Spleen (tissue), 11 donors: ENCODE data around the gene TRPV5. TPM values are rescaled to one million over a fixed set of nuclear protein-coding genes. Genes with fewer than 3 reads are reported as not detected.

Source experiments
- DNase-seq: peaks from one replicate; pipeline ENCODE4 v3.0.0-alpha.2; 2020
- H3K27ac ChIP-seq, 8 donors: fragments of 200-600 bp; sonication (generic) in 7 of 8; 1 replicate in 4 of 8; 2 replicates in 4 of 8; pipeline versions ENCODE4 v1.5.0 to v1.8.0; 2016 to 2021; ENCODE audit warnings: inconsistent platforms in 4 of 8, mild to moderate bottlenecking in 4 of 8, moderate library complexity in 1 of 8
- H3K27me3 ChIP-seq, 7 donors: fragments of 200-600 bp; sonication (generic) in 6 of 7; replicated peaks in 1 of 7; 1 replicate in 4 of 7; 2 replicates in 3 of 7; pipeline versions ENCODE4 v1.5.0 to v1.8.0; 2016 to 2021; ENCODE audit warnings: inconsistent platforms in 3 of 7, mild to moderate bottlenecking in 1 of 7
- H3K36me3 ChIP-seq, 6 donors: fragments of 200-600 bp; sonication (generic) in 5 of 6; 1 replicate in 4 of 6; 2 replicates in 2 of 6; pipeline versions ENCODE4 v1.5.0 to v1.8.0; 2016 to 2021; ENCODE audit warnings: inconsistent platforms in 2 of 6
- H3K4me1 ChIP-seq, 6 donors: fragments of 200-600 bp; sonication (generic) in 5 of 6; 1 replicate in 3 of 6; 2 replicates in 3 of 6; pipeline versions ENCODE4 v1.5.0 to v1.8.0; 2016 to 2021; ENCODE audit warnings: inconsistent platforms in 3 of 6
- H3K4me3 ChIP-seq, 8 donors: fragments of 200-600 bp; sonication (generic) in 7 of 8; 1 replicate in 4 of 8; 2 replicates in 4 of 8; pipeline versions ENCODE4 v1.5.0 to v1.8.0; 2016 to 2021; ENCODE audit warnings: inconsistent platforms in 4 of 8, mild to moderate bottlenecking in 4 of 8, moderate library complexity in 2 of 8
- H3K9me3 ChIP-seq, 8 donors: fragments of 200-600 bp; sonication (generic) in 7 of 8; 1 replicate in 4 of 8; 2 replicates in 4 of 8; pipeline versions ENCODE4 v1.5.0 to v1.8.0; 2016 to 2021; ENCODE audit warnings: inconsistent platforms in 4 of 8
- CTCF ChIP-seq, 11 experiments: fragments of 200-600 bp in 7 of 11; fragments of 450-650 bp in 4 of 11; sonication (generic) in 4 of 11; IDR thresholded peaks in 8 of 11; conservative IDR thresholded peaks in 3 of 11; 1 replicate in 7 of 11; 2 replicates in 4 of 11; pipeline versions ENCODE4 v1.4.0 to v1.8.0; 2016 to 2021; ENCODE audit warnings: antibody characterized with exemption in 11 of 11, inconsistent platforms in 4 of 11, mild to moderate bottlenecking in 1 of 11
- POLR2A ChIP-seq, 3 donors: fragments of 450-650 bp; IDR thresholded peaks; one replicate each; pipeline ENCODE4 v1.5.1; 2017; ENCODE audit warnings: antibody characterized with exemption in 3 of 3, mild to moderate bottlenecking in 1 of 3
- POLR2AphosphoS5 ChIP-seq, 3 donors: sonication (generic); formaldehyde crosslinking; IDR thresholded peaks; one replicate each; pipeline ENCODE4 v1.5.1; 2017; ENCODE audit warnings: antibody characterized with exemption in 3 of 3
- WGBS, 5 donors: extraction: QIAGEN DNeasy Blood & Tissue Kit in 3 of 5; methylation state at CpG; one replicate each; pipeline versions ENCODE4 v1.1.5 to v1.1.7; 2013 to 2018; 5-methylcytosine and 5-hydroxymethylcytosine counted together
- intact Hi-C: fragments of 100-400 bp; cut with DNase I; formaldehyde crosslinking; loops from one replicate; pipeline ENCODE4 v1.15.0; 2023; ENCODE audit warnings: low total_unique reads
- polyA plus RNA-seq, 3 donors: library from polyadenylated mRNA; stranded (reverse); fragments of 200-250 nt; gene quantifications; one replicate each; pipeline ENCODE4 v1.2.1, GENCODE V29; 2013
- total RNA-seq, 7 donors: library from RNA; depleted of rRNA in 3 of 7; stranded (reverse); fragments of >200 nt in 3 of 7; fragmentation: NEBNext Ultra II Directional in 4 of 7; extraction: Animal tissue kit (Norgen Biotek cat#: 25700) in 4 of 7; gene quantifications; one replicate each; pipeline versions ENCODE4 v1.1.0 to v1.2.1, GENCODE V29; 2016 to 2021
- donor health status: healthy with polysubstance abuse.
- donor health status: DM: no; HTN: no; CAD: no; lungs with moderate emphysema.
- donor health status: DM: no; HTN: no; CAD: no.
- donor health status: Bipolar disorder and iron deficiency.
- donor health status: healthy.
- donor health status: DM: no; HTN: no; CAD: no.
- donor health status: DM: yes; HTN: yes; CAD: no.

The TRPV5 gene
- total and polyA plus RNA-seq, 10 donors: 0.02 to 0.20 (median 0.03) TPM; not detected in 7

- intact Hi-C loops: no loop called here
- DNase-seq: no peak
- Histone ChIP-seq H3K27ac (no peak overlapping the region), H3K36me3 (no peaks in the 10 kb centered on the region), H3K9me3 (no peaks in the 10 kb centered on the region), H3K4me3 (no peak overlapping the region), H3K27me3 (peaks cover 0 to 7% (median 0%) of the 10 kb centered on the region in 7 donors), H3K4me1 (no peaks in the 10 kb centered on the region)
- no peak for TF ChIP-seq CTCF (IDR thresholded peaks at IDR 0.05 in 8 of 11, conservative IDR thresholded peaks at IDR 0.05 in 3 of 11)
- no peak for TF ChIP-seq POLR2AphosphoS5 (IDR thresholded peaks at IDR 0.05)
- no peak for TF ChIP-seq POLR2A (IDR thresholded peaks at IDR 0.05)
- 68 to 76% (median 73%) methylated on average over 2 of the region's 2 CpGs for WGBS, 5 donors
These were observed 17.0 kb downstream of the TRPV5 start for GRCh38 chr7:142916508-142916907.

- intact Hi-C loops: no loop called here
- H3K9me3 ChIP-seq: no peaks in the 10 kb centered on the region
- H3K27ac ChIP-seq: no peak overlapping the region
- no peak overlapping the region for H3K4me3 ChIP-seq
- H3K4me1 ChIP-seq: peaks cover 0 to 2% (median 0%) of the 10 kb centered on the region in 6 donors
- H3K36me3 ChIP-seq: no peaks in the 10 kb centered on the region
- DNase-seq: no peak
- WGBS, 5 donors: 81 to 93% (median 87%) methylated on average over 7 to 8 of the region's 8 CpGs
- TF ChIP-seq POLR2A (IDR thresholded peaks at IDR 0.05): no peak
- no peak for TF ChIP-seq CTCF (IDR thresholded peaks at IDR 0.05 in 8 of 11, conservative IDR thresholded peaks at IDR 0.05 in 3 of 11)
- TF ChIP-seq POLR2AphosphoS5 (IDR thresholded peaks at IDR 0.05): no peak
- H3K27me3 ChIP-seq: peaks cover 0 to 12% (median 0%) of the 10 kb centered on the region in 7 donors
These were observed 18.2 kb downstream of the TRPV5 start for GRCh38 chr7:142915315-142915714.

GRCh38 chr7:142914121-142914520 lies 19.4 kb downstream of the TRPV5 start:
- no peaks in the 10 kb centered on the region for H3K36me3 ChIP-seq
- H3K9me3 ChIP-seq: no peaks in the 10 kb centered on the region
- H3K4me3 ChIP-seq: no peak overlapping the region
- peaks cover 0 to 11% (median 0%) of the 10 kb centered on the region in 7 donors for H3K27me3 ChIP-seq
- H3K27ac ChIP-seq: no peak overlapping the region
- H3K4me1 ChIP-seq: peaks cover 0 to 14% (median 0%) of the 10 kb centered on the region in 6 donors
- DNase-seq: no peak
- TF ChIP-seq CTCF (IDR thresholded peaks at IDR 0.05 in 8 of 11, conservative IDR thresholded peaks at IDR 0.05 in 3 of 11) (no peak), POLR2AphosphoS5 (IDR thresholded peaks at IDR 0.05) (no peak), POLR2A (IDR thresholded peaks at IDR 0.05) (no peak)
- 29 to 59% (median 46%) methylated on average over 1 of the region's 1 CpG for WGBS, 5 donors
- intact Hi-C loops: no loop called here

- intact Hi-C loops: no loop called here
- TF ChIP-seq POLR2A (IDR thresholded peaks at IDR 0.05) (no peak), POLR2AphosphoS5 (IDR thresholded peaks at IDR 0.05) (no peak), CTCF (IDR thresholded peaks at IDR 0.05 in 8 of 11, conservative IDR thresholded peaks at IDR 0.05 in 3 of 11) (no peak)
- WGBS, 5 donors: 69 to 93% (median 81%) methylated on average over 2 of the region's 2 CpGs
- peaks cover 0 to 6% (median 0%) of the 10 kb centered on the region in 7 donors for H3K27me3 ChIP-seq
- no peak overlapping the region for H3K4me3 ChIP-seq
- no peaks in the 10 kb centered on the region for H3K36me3 ChIP-seq
- no peaks in the 10 kb centered on the region for H3K9me3 ChIP-seq
- peaks cover 0 to 18% (median 0%) of the 10 kb centered on the region in 6 donors for H3K4me1 ChIP-seq
- H3K27ac ChIP-seq: no peak overlapping the region
- no peak for DNase-seq
These were observed 20.0 kb downstream of the TRPV5 start for GRCh38 chr7:142913566-142913965.
